Upper lobe of left lung (tissue), 6 donors: ENCODE results near the gene MOSPD2. TPM values are rescaled to one million over a fixed set of nuclear protein-coding genes. Genes with fewer than 3 reads are reported as not detected.
A peak's percentile ranks its signal among the peaks of the same experiment; 100 is the strongest.

Experiments
- ATAC-seq, 2 donors: fragments of 200-7000 bp; cut with Tn5 transposase; one replicate each; pipeline ENCODE4 v1.9.1; 2022; ENCODE audit warnings: mild to moderate bottlenecking in 2 of 2, moderate library complexity in 2 of 2; ENCODE audit not compliant: low FRiP score in 2 of 2
- DNase-seq, 2 donors: peaks; one replicate each; pipeline ENCODE4 v3.0.0-alpha.2; 2019 to 2020
- H3K27ac ChIP-seq, 4 donors: fragments of 200-600 bp; sonication (generic); one replicate each; pipeline ENCODE4 v1.5.1; 2016 to 2019
- H3K27me3 ChIP-seq, 4 donors: fragments of 200-600 bp; sonication (generic); one replicate each; pipeline ENCODE4 v1.5.1; 2017 to 2019
- H3K36me3 ChIP-seq, 4 donors: fragments of 200-600 bp; sonication (generic); one replicate each; pipeline ENCODE4 v1.5.1; 2016 to 2019
- H3K4me1 ChIP-seq, 4 donors: fragments of 200-600 bp; sonication (generic); one replicate each; pipeline ENCODE4 v1.5.1; 2018 to 2019
- H3K4me3 ChIP-seq, 4 donors: fragments of 200-600 bp; sonication (generic); one replicate each; pipeline ENCODE4 v1.5.1; 2017 to 2019; ENCODE audit warnings: mild to moderate bottlenecking in 2 of 4, moderate library complexity in 1 of 4
- H3K9me3 ChIP-seq, 4 donors: fragments of 200-600 bp; sonication (generic); one replicate each; pipeline ENCODE4 v1.5.1; 2018 to 2019
- CTCF ChIP-seq, 6 experiments: fragments of 450-650 bp in 4 of 6; fragments of 200-600 bp in 2 of 6; sonication (generic) in 2 of 6; IDR thresholded peaks; one replicate each; pipeline ENCODE4 v1.5.1; 2016 to 2019; ENCODE audit warnings: antibody characterized with exemption in 6 of 6
- EP300 ChIP-seq, 4 donors: sonication (generic); formaldehyde crosslinking; IDR thresholded peaks; one replicate each; pipeline ENCODE4 v1.5.1; 2017; ENCODE audit warnings: antibody characterized with exemption in 4 of 4, control low read depth in 2 of 4
- POLR2A ChIP-seq, 4 donors: fragments of 450-650 bp; IDR thresholded peaks; one replicate each; pipeline ENCODE4 v1.5.1; 2016 to 2017; ENCODE audit warnings: antibody characterized with exemption in 4 of 4, mild to moderate bottlenecking in 2 of 4
- POLR2AphosphoS5 ChIP-seq, 2 donors: sonication (generic); formaldehyde crosslinking; IDR thresholded peaks; one replicate each; pipeline ENCODE4 v1.5.1; 2017; ENCODE audit warnings: antibody characterized with exemption in 2 of 2
- WGBS, 2 donors: methylation state at CpG; one replicate each; pipeline ENCODE4 v1.1.5; 2017 to 2018; 5-methylcytosine and 5-hydroxymethylcytosine counted together
- total RNA-seq, 6 donors: library from RNA; depleted of rRNA in 4 of 6; stranded (reverse); fragments of >200 nt in 4 of 6; gene quantifications; one replicate each; pipeline versions ENCODE4 v1.1.0 to v1.2.1, GENCODE V29; 2016 to 2021
- donor health status: DM: no; HTN: no; CAD: no; lungs with moderate emphysema.
- donor health status: DM: no; HTN: yes; CAD: no; lungs with severe emphysema.

Gene MOSPD2
- total RNA-seq, 6 donors from 2014 or later = 12.5 to 39.6 (median 31.1) TPM

DNA sequence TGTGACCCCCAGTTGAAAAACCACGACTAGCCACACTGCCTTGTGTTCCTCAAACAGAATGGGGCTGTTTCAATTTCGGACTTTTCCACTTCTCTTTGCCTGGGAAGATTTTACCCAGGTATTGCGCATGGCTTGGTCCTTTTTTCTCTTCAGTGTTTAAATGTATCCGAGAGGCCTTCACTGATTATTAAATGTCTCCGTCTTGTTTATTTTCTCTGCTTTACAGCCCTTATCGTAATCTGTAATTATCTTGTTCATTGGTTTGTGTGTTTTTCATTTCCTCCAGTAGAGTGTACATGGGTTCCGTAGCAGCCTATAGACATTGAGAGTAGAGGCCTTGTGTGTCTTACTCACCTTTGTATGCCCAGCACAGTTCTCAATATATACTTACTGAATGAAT lies 2.4 kb downstream of the MOSPD2 start:
- ATAC-seq (no peak), DNase-seq (no peak)
- H3K4me1 ChIP-seq = peaks cover 0 to 4% (median 0%) of the 10 kb centered on the region in 4 donors
- no peaks in the 10 kb centered on the region for H3K9me3 ChIP-seq
- no peak overlapping the region for H3K4me3 ChIP-seq
- H3K36me3 ChIP-seq = no peaks in the 10 kb centered on the region
- no peak for TF ChIP-seq CTCF (IDR thresholded peaks at IDR 0.05)
- TF ChIP-seq POLR2A (IDR thresholded peaks at IDR 0.05) = no peak
- no peaks in the 10 kb centered on the region for H3K27me3 ChIP-seq
- 66 to 83% methylated on average over 7 of the region's 7 CpGs for WGBS, 2 donors
- H3K27ac ChIP-seq = no peak overlapping the region

DNA sequence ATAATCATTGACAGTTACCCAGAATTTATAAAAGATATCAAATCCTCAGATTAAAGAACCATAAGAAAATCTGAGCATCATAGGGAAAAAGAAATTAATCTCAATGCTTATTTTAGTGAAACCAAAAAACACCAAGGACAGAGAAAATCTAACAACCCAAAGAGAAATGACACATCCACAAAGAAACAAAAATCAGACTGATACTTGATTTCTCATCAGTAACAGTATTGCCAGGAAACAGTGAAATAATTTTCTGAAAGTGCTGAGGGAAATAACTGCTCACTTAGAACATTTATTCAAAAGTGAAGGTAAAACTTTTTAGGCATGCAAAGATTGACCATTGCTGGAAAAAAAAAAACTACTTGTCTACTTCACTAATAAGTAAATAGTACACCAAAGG lies 10.6 kb downstream of the MOSPD2 start:
- H3K36me3 ChIP-seq = no peaks in the 10 kb centered on the region
- DNase-seq (no peak), ATAC-seq (no peak)
- H3K27me3 ChIP-seq = no peaks in the 10 kb centered on the region
- no peak overlapping the region for H3K4me3 ChIP-seq
- no peak overlapping the region for H3K27ac ChIP-seq
- H3K9me3 ChIP-seq = no peaks in the 10 kb centered on the region
- TF ChIP-seq EP300 (IDR thresholded peaks at IDR 0.05) (no peak), POLR2A (IDR thresholded peaks at IDR 0.05) (no peak), POLR2AphosphoS5 (IDR thresholded peaks at IDR 0.05) (no peak), CTCF (IDR thresholded peaks at IDR 0.05) (no peak)
- H3K4me1 ChIP-seq = no peaks in the 10 kb centered on the region

- H3K9me3 ChIP-seq = no peaks in the 10 kb centered on the region
- H3K4me1 ChIP-seq = no peaks in the 10 kb centered on the region
- 81 to 92% methylated on average over 1 of the region's 1 CpG for WGBS, 2 donors
- DNase-seq (no peak), ATAC-seq (no peak)
- TF ChIP-seq CTCF (IDR thresholded peaks at IDR 0.05) = no peak
- no peak for TF ChIP-seq POLR2AphosphoS5 (IDR thresholded peaks at IDR 0.05)
- TF ChIP-seq POLR2A (IDR thresholded peaks at IDR 0.05) = no peak
- TF ChIP-seq EP300 (IDR thresholded peaks at IDR 0.05) = no peak
- no peaks in the 10 kb centered on the region for H3K27me3 ChIP-seq
- no peak overlapping the region for H3K4me3 ChIP-seq
- no peak overlapping the region for H3K27ac ChIP-seq
- no peaks in the 10 kb centered on the region for H3K36me3 ChIP-seq
Measured at GRCh38 chrX:14884714-14885113, 11.5 kb downstream of the MOSPD2 start.

GRCh38 chrX:14886252-14886651 lies 13.0 kb downstream of the MOSPD2 start:
- WGBS, 2 donors = 62 to 65% methylated on average over 3 of the region's 3 CpGs
- H3K27ac ChIP-seq = no peak overlapping the region

More at GRCh38 chrX:14886252-14886651, 13.0 kb downstream of the MOSPD2 start:
- peak in 1 of 2 donors; percentile 71 for ATAC-seq
- no peaks in the 10 kb centered on the region for H3K4me1 ChIP-seq
- H3K27me3 ChIP-seq = no peaks in the 10 kb centered on the region
- DNase-seq = no peak
- no peaks in the 10 kb centered on the region for H3K9me3 ChIP-seq
- H3K4me3 ChIP-seq = no peak overlapping the region
- TF ChIP-seq POLR2A (IDR thresholded peaks at IDR 0.05) = no peak
- TF ChIP-seq POLR2AphosphoS5 (IDR thresholded peaks at IDR 0.05) = no peak
- TF ChIP-seq CTCF (IDR thresholded peaks at IDR 0.05) = no peak
- no peak for TF ChIP-seq EP300 (IDR thresholded peaks at IDR 0.05)
- no peaks in the 10 kb centered on the region for H3K36me3 ChIP-seq
